H9 (cell line): ENCODE results near the gene TNRC6C. TPM values are rescaled to one million over a fixed set of nuclear protein-coding genes. Genes with fewer than 3 reads are reported as not detected.

Experiments used
- DNase-seq: peaks from one replicate; pipeline ENCODE4 v3.0.0-alpha.2; 2017
- H2AFZ ChIP-seq: one replicate; pipeline ENCODE4 v1.6.1; 2013; ENCODE audit warnings: mild to moderate bottlenecking, low read length, control low read depth, moderate library complexity
- H2AK5ac ChIP-seq: 2 replicates; pipeline ENCODE4 v1.6.1; 2013; ENCODE audit warnings: low read length, control low read depth, mixed read lengths; ENCODE audit not compliant: insufficient read length
- H2BK120ac ChIP-seq: one replicate; pipeline ENCODE4 v1.6.1; 2013; ENCODE audit warnings: low read depth, mild to moderate bottlenecking, low read length, control low read depth, inconsistent platforms; ENCODE audit not compliant: poor library complexity, severe bottlenecking
- H2BK12ac ChIP-seq: 2 replicates; pipeline ENCODE4 v1.6.1; 2013; ENCODE audit warnings: low read length, control low read depth, mixed read lengths, low read depth; ENCODE audit not compliant: insufficient read length
- H2BK15ac ChIP-seq: 2 replicates; pipeline ENCODE4 v1.6.1; 2013; ENCODE audit warnings: low read depth, low read length, control low read depth
- H2BK20ac ChIP-seq: one replicate; pipeline ENCODE4 v1.6.1; 2013; ENCODE audit warnings: low read depth, mild to moderate bottlenecking, low read length, control low read depth, inconsistent platforms; ENCODE audit not compliant: poor library complexity, severe bottlenecking
- H2BK5ac ChIP-seq: 2 replicates; pipeline ENCODE4 v1.6.1; 2013; ENCODE audit warnings: low read length, control low read depth, mixed read lengths; ENCODE audit not compliant: insufficient read length
- H3K14ac ChIP-seq: 2 replicates; pipeline ENCODE4 v1.6.1; 2013; ENCODE audit warnings: low read length, control low read depth; ENCODE audit not compliant: insufficient read depth
- H3K18ac ChIP-seq: 2 replicates; pipeline ENCODE4 v1.6.1; 2013; ENCODE audit warnings: low read depth, mild to moderate bottlenecking, mixed read lengths, low read length, control low read depth; ENCODE audit not compliant: insufficient read length
- H3K23ac ChIP-seq: 2 replicates; pipeline ENCODE4 v1.6.1; 2013; ENCODE audit warnings: low read length, control low read depth, mixed read lengths, low read depth; ENCODE audit not compliant: insufficient read length
- H3K23me2 ChIP-seq: 2 replicates; pipeline ENCODE4 v1.6.1; 2013; ENCODE audit warnings: low read depth, mild to moderate bottlenecking, mixed read lengths, low read length, control low read depth; ENCODE audit not compliant: insufficient read length, poor library complexity, severe bottlenecking
- H3K27ac ChIP-seq: 2 replicates; pipeline ENCODE4 v1.5.1; 2013; ENCODE audit warnings: low read length, control low read depth, mixed read lengths, low read depth; ENCODE audit not compliant: insufficient read length
- H3K27me3 ChIP-seq: 2 replicates; pipeline ENCODE4 v1.6.1; 2013; ENCODE audit warnings: low read length, control low read depth, inconsistent platforms; ENCODE audit not compliant: insufficient read depth
- H3K4ac ChIP-seq: 2 replicates; pipeline ENCODE4 v1.6.1; 2013; ENCODE audit warnings: low read depth, mild to moderate bottlenecking, control low read depth, inconsistent platforms, low read length, moderate library complexity
- H3K4me1 ChIP-seq: 2 replicates; pipeline ENCODE4 v1.6.1; 2013; ENCODE audit warnings: low read length, control low read depth, inconsistent platforms; ENCODE audit not compliant: insufficient read depth
- H3K4me2 ChIP-seq: 2 replicates; pipeline ENCODE4 v1.6.1; 2013; ENCODE audit warnings: low read length, control low read depth, mixed read lengths; ENCODE audit not compliant: insufficient read length, insufficient read depth
- H3K56ac ChIP-seq: 2 replicates; pipeline ENCODE4 v1.6.1; 2013; ENCODE audit warnings: low read depth, mild to moderate bottlenecking, mixed read lengths, low read length, control low read depth; ENCODE audit not compliant: insufficient read length
- H3K79me1 ChIP-seq: 2 replicates; pipeline ENCODE4 v1.6.1; 2013; ENCODE audit warnings: low read depth, mild to moderate bottlenecking, moderate library complexity, low read length, control low read depth, inconsistent platforms; ENCODE audit not compliant: insufficient read depth, poor library complexity, severe bottlenecking
- H3K79me2 ChIP-seq: 2 replicates; pipeline ENCODE4 v1.6.1; 2013; ENCODE audit warnings: low read length, control low read depth, inconsistent platforms; ENCODE audit not compliant: insufficient read depth
- H3K9ac ChIP-seq: 2 replicates; pipeline ENCODE4 v1.6.1; 2013; ENCODE audit warnings: low read length, control low read depth, mixed read lengths; ENCODE audit not compliant: insufficient read length; ENCODE audit errors: extremely low read depth
- H3K9me3 ChIP-seq: one replicate; pipeline ENCODE4 v1.6.1; 2013; ENCODE audit warnings: low read depth, low read length, inconsistent platforms; ENCODE audit not compliant: control insufficient read depth
- H3T11ph ChIP-seq: one replicate; pipeline ENCODE4 v1.6.1; 2013; ENCODE audit warnings: mild to moderate bottlenecking, low read length, control low read depth, inconsistent platforms
- H4K20me1 ChIP-seq: one replicate; pipeline ENCODE4 v1.6.1; 2013; ENCODE audit not compliant: control insufficient read depth, insufficient read length, insufficient read depth
- H4K5ac ChIP-seq: 2 replicates; pipeline ENCODE4 v1.6.1; 2013; ENCODE audit warnings: low read depth, mild to moderate bottlenecking, mixed read lengths, low read length, control low read depth; ENCODE audit not compliant: insufficient read length
- H4K8ac ChIP-seq: replicated peaks from 2 replicates; pipeline ENCODE4 v1.6.1; 2013; ENCODE audit warnings: low read length, control low read depth, mixed read lengths, low read depth; ENCODE audit not compliant: insufficient read length
- H4K91ac ChIP-seq: 2 replicates; pipeline ENCODE4 v1.6.1; 2013; ENCODE audit warnings: low read depth, mild to moderate bottlenecking, moderate library complexity, mixed read lengths, low read length, control low read depth; ENCODE audit not compliant: insufficient read length
- H3K27ac Mint-ChIP-seq, 3 experiments: 2 replicates in 2 of 3; 3 replicates in 1 of 3; pipeline ENCODE4 v1.8.0; 2020 to 2021; ENCODE audit warnings: mixed read lengths in 3 of 3, mild to moderate bottlenecking in 1 of 3, moderate library complexity in 1 of 3
- H3K27me3 Mint-ChIP-seq: 2 replicates; pipeline ENCODE4 v1.8.0; 2021; ENCODE audit warnings: low read depth, mild to moderate bottlenecking, moderate library complexity, mixed read lengths
- H3K36me3 Mint-ChIP-seq, 3 experiments: 2 replicates in 2 of 3; 3 replicates in 1 of 3; pipeline ENCODE4 v1.8.0; 2020 to 2021; ENCODE audit warnings: low read depth in 3 of 3, mixed read lengths in 3 of 3; ENCODE audit not compliant: insufficient read depth in 1 of 3
- H3K4me1 Mint-ChIP-seq, 2 experiments: 2 replicates each; pipeline ENCODE4 v1.8.0; 2020; ENCODE audit warnings: mixed read lengths in 2 of 2
- H3K4me3 Mint-ChIP-seq, 2 experiments: 2 replicates in 1 of 2; 3 replicates in 1 of 2; pipeline ENCODE4 v1.8.0; 2020 to 2021; ENCODE audit warnings: mild to moderate bottlenecking in 2 of 2, mixed read lengths in 2 of 2, moderate library complexity in 1 of 2
- H3K9me3 Mint-ChIP-seq, 2 experiments: 2 replicates in 1 of 2; 3 replicates in 1 of 2; pipeline ENCODE4 v1.8.0; 2020; ENCODE audit warnings: mild to moderate bottlenecking in 2 of 2, mixed read lengths in 2 of 2, moderate library complexity in 1 of 2
- WGBS: extraction: QIAGEN DNeasy Blood & Tissue Kit; methylation state at CpG from one replicate; pipeline ENCODE4 v1.1.7; 2013; ENCODE audit warnings: missing lambda C conversion rate, low lambda C conversion rate, mixed read lengths; ENCODE audit not compliant: insufficient read length; ENCODE audit errors: extremely low coverage; 5-methylcytosine and 5-hydroxymethylcytosine counted together
- total RNA-seq: library from RNA; stranded (reverse); gene quantifications from 2 replicates; pipeline ENCODE4 v1.2.1, GENCODE V29; 2021
- TF ChIP-seq, protein P1 (sequence below): fragments of 200-600 bp; sonication (generic); conservative IDR thresholded peaks from 3 replicates; pipeline ENCODE4 v1.8.0; 2021; ENCODE audit warnings: antibody characterized with exemption, mild to moderate bottlenecking

TNRC6C gene
- total RNA-seq, 1 experiment from 2014 or later = 24.7 TPM

- no CpG with 5 or more reads among the region's 6 CpGs for WGBS
- H3K9ac ChIP-seq = no peak overlapping the region
- H3K4me2 ChIP-seq = no peak overlapping the region
Observed at GRCh38 chr17:78079253-78079652, 120.8 kb downstream of the TNRC6C start.

More at GRCh38 chr17:78079253-78079652, 120.8 kb downstream of the TNRC6C start:
- Mint-ChIP-seq H3K27ac (no peak overlapping the region; a peak in 1 of 7 replicates), H3K4me1 (no peaks in the 10 kb centered on the region), H3K9me3 (no peaks in the 10 kb centered on the region), H3K36me3 (peaks cover 38 to 66% (median 57%) of the 10 kb centered on the region in 3 experiments; a peak in 6 of 7 replicates), H3K27me3 (no peaks in the 10 kb centered on the region), H3K4me3 (no peak overlapping the region)
- Histone ChIP-seq H3K9me3 (no peaks in the 10 kb centered on the region), H3K23me2 (no peaks in the 10 kb centered on the region), H2BK5ac (no peak overlapping the region), H3K56ac (no peak overlapping the region), H3K14ac (no peak overlapping the region), H3K4me1 (no peaks in the 10 kb centered on the region), H2BK20ac (no peak overlapping the region), H2BK120ac (no peak overlapping the region), H4K8ac (no peak overlapping the region), H3K27me3 (no peaks in the 10 kb centered on the region), H4K91ac (no peak overlapping the region), H2BK15ac (no peak overlapping the region), H3K23ac (no peak overlapping the region), H3K79me1 (no peaks in the 10 kb centered on the region), H3K27ac (no peak overlapping the region), H3K4ac (no peak overlapping the region), H4K20me1 (no peaks in the 10 kb centered on the region), H2AK5ac (no peak overlapping the region), H2AFZ (no peak overlapping the region), H3T11ph (no peak overlapping the region), H4K5ac (no peak overlapping the region), H2BK12ac (no peak overlapping the region), H3K18ac (no peak overlapping the region), H3K79me2 (no peaks in the 10 kb centered on the region)
- TF ChIP-seq, protein P1, sequence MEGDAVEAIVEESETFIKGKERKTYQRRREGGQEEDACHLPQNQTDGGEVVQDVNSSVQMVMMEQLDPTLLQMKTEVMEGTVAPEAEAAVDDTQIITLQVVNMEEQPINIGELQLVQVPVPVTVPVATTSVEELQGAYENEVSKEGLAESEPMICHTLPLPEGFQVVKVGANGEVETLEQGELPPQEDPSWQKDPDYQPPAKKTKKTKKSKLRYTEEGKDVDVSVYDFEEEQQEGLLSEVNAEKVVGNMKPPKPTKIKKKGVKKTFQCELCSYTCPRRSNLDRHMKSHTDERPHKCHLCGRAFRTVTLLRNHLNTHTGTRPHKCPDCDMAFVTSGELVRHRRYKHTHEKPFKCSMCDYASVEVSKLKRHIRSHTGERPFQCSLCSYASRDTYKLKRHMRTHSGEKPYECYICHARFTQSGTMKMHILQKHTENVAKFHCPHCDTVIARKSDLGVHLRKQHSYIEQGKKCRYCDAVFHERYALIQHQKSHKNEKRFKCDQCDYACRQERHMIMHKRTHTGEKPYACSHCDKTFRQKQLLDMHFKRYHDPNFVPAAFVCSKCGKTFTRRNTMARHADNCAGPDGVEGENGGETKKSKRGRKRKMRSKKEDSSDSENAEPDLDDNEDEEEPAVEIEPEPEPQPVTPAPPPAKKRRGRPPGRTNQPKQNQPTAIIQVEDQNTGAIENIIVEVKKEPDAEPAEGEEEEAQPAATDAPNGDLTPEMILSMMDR = no peak
- DNase-seq = no peak
